BLaER1 (cell line): Measurements from ENCODE around the gene TRABD.
A peak's percentile ranks its signal among the peaks of the same experiment; 100 is the strongest.

Experiments used
- H3K27ac ChIP-seq: shearing (Covaris generic); formaldehyde crosslinking; 2 replicates; pipeline ENCODE4 v1.8.1; 2022
- H3K27me3 ChIP-seq: shearing (Covaris generic); formaldehyde crosslinking; 2 replicates; pipeline ENCODE4 v1.8.1; 2022
- H3K36me3 ChIP-seq: shearing (Covaris generic); formaldehyde crosslinking; 2 replicates; pipeline ENCODE4 v1.8.1; 2022
- H3K4me1 ChIP-seq: shearing (Covaris generic); formaldehyde crosslinking; 2 replicates; pipeline ENCODE4 v1.8.1; 2022
- H3K4me2 ChIP-seq: shearing (Covaris generic); formaldehyde crosslinking; 2 replicates; pipeline ENCODE4 v1.8.1; 2022
- H3K4me3 ChIP-seq: shearing (Covaris generic); formaldehyde crosslinking; 2 replicates; pipeline ENCODE4 v1.8.1; 2022
- H3K9ac ChIP-seq: shearing (Covaris generic); formaldehyde crosslinking; 2 replicates; pipeline ENCODE4 v1.8.1; 2022
- H3K9me3 ChIP-seq: shearing (Covaris generic); formaldehyde crosslinking; 2 replicates; pipeline ENCODE4 v1.8.1; 2022
- H4K20me1 ChIP-seq: shearing (Covaris generic); formaldehyde crosslinking; 2 replicates; pipeline ENCODE4 v1.8.1; 2022
- Cebpa-rat ChIP-seq: shearing (Covaris generic); IDR thresholded peaks from 2 replicates; pipeline ENCODE4 v1.8.1; 2022

Gene TRABD

DNA sequence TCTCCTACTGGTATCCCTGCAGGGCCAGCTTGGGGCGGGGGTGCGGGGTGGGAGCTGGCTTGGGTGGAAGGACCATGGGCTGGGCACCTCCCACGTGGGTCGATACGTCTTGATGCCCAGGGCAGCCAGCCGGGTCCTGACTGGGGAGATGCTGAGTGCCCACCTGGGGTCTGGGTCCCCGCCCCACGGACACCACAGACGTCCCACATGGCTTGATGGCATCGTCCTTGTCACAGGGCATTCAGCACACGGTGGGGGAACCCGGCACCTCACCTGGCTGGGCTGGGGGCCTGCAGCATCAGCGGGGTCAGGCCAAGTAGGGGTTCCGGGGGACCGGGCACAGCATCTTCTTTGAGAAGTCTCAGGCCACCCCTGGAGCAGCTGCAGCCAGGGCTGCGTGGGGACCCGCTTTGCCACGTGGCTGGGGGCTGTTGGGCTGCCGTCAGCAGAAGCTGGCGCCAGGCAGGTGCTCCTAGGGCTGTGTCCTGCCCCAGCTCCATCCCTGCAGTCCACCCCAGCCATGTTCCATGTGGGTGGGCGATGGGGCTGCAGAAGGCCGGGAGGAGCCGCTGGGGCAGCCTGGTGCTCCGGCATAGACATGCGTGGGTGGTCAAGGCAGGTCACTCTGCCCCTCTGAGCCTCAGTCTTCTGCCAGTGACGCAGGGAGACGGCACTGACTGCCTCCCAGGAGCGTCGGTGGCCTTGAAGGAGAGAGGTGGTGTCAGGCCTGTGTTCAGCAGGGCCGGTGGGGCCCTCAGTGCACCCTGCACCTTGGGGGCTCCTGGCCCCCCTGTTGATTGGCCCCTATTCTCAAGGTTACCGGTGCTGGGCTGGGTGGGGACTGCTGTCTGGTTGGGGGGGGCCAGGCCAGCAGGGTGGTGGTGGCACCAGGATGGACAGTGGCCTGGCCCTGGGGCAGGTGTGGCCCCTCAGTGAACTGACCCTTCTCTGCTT, 23.5 kb downstream of the TRABD start:
- H3K27ac ChIP-seq, result peak overlapping the region; percentile 46; the same call in 1 of the 2 replicates
- H3K36me3 ChIP-seq, result peaks cover 80% of the 10 kb centered on the region
- no peak for TF ChIP-seq Cebpa-rat

DNA sequence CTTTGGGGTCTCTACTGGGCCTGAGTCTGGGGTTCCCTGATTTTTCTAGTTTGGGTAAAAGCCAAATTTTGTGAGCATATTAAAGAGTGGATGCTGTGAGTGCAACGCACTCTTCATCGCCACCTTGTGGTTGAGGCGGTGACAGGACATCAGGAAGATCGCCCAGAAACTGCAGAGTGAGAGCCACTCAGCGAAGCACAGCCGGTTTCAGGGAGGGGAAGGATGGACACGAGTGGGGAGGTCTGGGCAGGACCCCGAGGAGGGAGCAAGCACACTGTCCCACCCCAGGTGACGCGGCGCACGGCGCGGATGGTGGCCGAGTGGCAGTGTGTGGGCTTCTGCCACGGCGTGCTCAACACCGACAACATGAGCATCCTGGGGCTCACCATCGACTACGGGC, 24.2 kb downstream of the TRABD start:
- no peaks in the 10 kb centered on the region for H3K27me3 ChIP-seq
- no peak for TF ChIP-seq Cebpa-rat
- H3K4me3 ChIP-seq, result no peak overlapping the region
- H3K4me1 ChIP-seq, result peaks cover 63% of the 10 kb centered on the region
- H3K9ac ChIP-seq, result no peak overlapping the region
- peak overlapping the region; percentile 79 for H3K4me2 ChIP-seq
- H3K27ac ChIP-seq, result 0 out of 2 replicates have a peak overlapping the region, but pooled peaks have one; percentile 6
- H4K20me1 ChIP-seq, result peaks cover 100% of the 10 kb centered on the region
- peaks cover 80% of the 10 kb centered on the region for H3K36me3 ChIP-seq
- no peaks in the 10 kb centered on the region for H3K9me3 ChIP-seq

More for the DNA sequence above, 23.5 kb downstream of the TRABD start:
- Histone ChIP-seq H3K9ac (no peak overlapping the region), H3K4me2 (peak overlapping the region; percentile 79), H3K4me1 (peaks cover 70% of the 10 kb centered on the region), H3K27me3 (no peaks in the 10 kb centered on the region), H3K4me3 (no peak overlapping the region), H3K9me3 (no peaks in the 10 kb centered on the region), H4K20me1 (peaks cover 100% of the 10 kb centered on the region)

DNA sequence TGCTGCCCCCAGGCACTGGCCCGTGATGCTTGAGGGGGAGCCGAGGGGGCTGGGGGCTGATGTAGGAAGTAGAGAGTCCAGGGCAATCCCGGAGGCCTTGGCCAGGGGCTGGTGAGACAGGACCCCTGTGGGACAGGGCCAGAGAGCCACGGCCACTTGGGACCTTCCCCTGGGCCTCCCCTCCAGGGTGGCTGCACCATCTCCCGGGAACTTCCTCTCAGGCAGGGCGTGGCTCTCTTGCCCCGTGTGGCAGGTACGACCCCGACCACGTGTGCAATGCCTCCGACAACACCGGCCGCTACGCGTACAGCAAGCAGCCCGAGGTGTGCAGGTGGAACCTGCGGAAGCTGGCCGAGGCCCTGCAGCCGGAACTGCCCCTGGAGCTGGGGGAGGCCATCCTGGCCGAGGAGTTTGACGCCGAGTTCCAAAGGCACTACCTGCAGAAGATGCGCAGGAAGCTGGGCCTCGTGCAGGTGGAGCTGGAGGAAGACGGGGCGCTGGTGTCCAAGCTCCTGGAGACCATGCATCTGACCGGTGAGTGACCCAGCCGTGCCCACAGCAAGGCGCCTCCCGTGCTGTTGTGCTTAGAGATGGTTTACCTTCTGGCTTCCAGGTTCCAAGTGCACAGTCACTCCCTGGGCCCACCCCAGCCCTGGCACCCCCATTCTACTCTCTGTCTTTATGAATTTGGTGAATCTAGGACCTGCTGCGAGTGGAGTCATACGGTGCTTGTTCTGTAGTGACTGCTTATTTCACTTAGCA, 24.8 kb downstream of the TRABD start:
- H3K36me3 ChIP-seq, result peaks cover 79% of the 10 kb centered on the region
- no peaks in the 10 kb centered on the region for H3K9me3 ChIP-seq
- H3K27me3 ChIP-seq, result no peaks in the 10 kb centered on the region
- H3K9ac ChIP-seq, result no peak overlapping the region
- no peak overlapping the region for H3K4me3 ChIP-seq
- no peak for TF ChIP-seq Cebpa-rat
- peaks cover 99% of the 10 kb centered on the region for H4K20me1 ChIP-seq
- H3K4me1 ChIP-seq, result peaks cover 56% of the 10 kb centered on the region
- H3K4me2 ChIP-seq, result peak overlapping the region; percentile 79; the same call in 1 of the 2 replicates
- 0 out of 2 replicates have a peak overlapping the region, but pooled peaks have one; percentile 6 for H3K27ac ChIP-seq

DNA sequence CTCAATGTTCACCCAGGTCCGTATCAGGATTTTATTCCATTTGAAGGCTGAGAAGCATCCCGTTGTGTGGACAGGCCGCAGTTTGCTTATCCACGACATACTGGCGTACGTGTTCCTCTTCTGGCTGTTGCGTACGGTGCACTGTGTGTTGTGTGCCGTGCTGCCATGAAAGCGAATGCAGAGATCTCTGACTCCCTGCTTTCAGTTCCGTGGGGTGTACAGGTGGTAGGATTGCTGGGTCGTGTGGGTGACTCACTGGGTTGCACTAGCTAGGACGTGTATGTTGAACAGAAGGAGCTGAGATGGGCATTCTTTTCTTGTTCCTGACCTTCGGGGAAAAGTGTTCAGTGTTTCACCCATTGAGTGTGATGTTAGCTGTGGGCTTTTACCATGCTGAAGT, 25.4 kb downstream of the TRABD start:
- Histone ChIP-seq H3K9ac (no peak overlapping the region), H3K4me2 (no peak overlapping the region), H3K27me3 (no peaks in the 10 kb centered on the region), H3K4me3 (no peak overlapping the region), H4K20me1 (peaks cover 99% of the 10 kb centered on the region), H3K27ac (no peak overlapping the region), H3K9me3 (no peaks in the 10 kb centered on the region), H3K36me3 (peaks cover 79% of the 10 kb centered on the region), H3K4me1 (peaks cover 50% of the 10 kb centered on the region)
- TF ChIP-seq Cebpa-rat, result no peak

DNA sequence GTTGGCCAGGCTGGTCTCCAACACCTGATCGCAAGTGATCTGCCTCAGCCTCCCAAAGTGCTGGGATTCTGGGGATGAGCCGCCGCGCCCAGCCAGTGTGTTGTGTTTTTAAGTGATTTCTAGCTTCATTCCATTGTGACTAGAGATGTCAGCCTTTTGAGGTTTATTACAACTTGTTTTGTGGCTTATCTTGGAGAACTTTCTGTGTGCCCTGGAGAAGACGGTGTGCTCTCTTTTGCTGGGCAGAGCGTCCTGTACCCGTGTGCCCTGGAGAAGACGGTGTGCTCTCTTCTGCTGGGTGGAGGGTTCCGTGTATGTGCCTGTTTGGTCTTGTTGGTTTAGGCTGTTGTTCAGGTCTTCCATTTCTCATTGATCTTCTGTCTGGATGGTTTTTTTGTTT, 27.6 kb downstream of the TRABD start:
- no peak for TF ChIP-seq Cebpa-rat
- Histone ChIP-seq H3K4me3 (no peak overlapping the region), H3K27ac (no peak overlapping the region), H4K20me1 (peaks cover 99% of the 10 kb centered on the region), H3K4me2 (no peak overlapping the region), H3K9ac (no peak overlapping the region), H3K27me3 (no peaks in the 10 kb centered on the region), H3K9me3 (no peaks in the 10 kb centered on the region), H3K36me3 (peaks cover 90% of the 10 kb centered on the region), H3K4me1 (peaks cover 49% of the 10 kb centered on the region)

DNA sequence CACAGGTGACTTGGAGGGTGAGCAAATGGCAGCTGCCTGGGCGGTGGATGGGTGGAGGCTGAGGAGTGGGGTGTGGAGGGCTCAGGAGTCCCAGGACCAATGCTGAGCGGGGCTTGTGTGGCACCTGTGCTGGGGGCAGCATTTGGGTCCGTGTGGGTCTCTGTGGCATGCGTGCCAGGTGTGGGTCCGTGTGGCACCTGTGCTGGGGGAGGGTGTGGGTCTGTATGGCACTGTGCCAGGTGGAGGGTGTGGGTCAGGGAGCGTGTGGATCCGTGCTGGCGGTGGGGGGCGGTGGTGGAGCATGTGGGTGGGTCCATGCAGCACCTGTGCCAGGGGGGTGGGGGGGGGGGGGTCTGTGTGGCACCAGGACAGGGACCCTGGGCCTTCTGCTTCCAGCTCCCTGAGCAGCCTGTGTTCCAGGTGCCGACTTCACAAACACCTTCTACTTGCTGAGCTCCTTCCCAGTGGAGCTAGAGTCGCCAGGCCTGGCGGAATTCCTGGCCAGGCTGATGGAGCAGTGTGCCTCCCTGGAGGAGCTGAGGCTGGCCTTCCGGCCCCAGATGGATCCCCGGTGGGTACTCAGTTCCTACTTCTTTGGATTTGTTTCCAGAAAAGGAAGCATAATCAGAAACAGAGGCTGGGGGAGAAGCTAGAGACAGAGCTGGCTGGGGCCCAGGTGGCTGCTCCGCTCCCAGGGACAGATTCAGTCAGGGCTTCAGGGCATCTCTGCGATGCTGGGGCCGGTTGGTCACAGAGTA, 29.8 kb downstream of the TRABD start:
- Histone ChIP-seq H3K4me2 (no peak overlapping the region), H3K27me3 (no peaks in the 10 kb centered on the region), H4K20me1 (peaks cover 99% of the 10 kb centered on the region), H3K9me3 (no peaks in the 10 kb centered on the region), H3K27ac (no peak overlapping the region), H3K36me3 (peaks cover 94% of the 10 kb centered on the region), H3K4me1 (peaks cover 49% of the 10 kb centered on the region), H3K4me3 (no peak overlapping the region), H3K9ac (no peak overlapping the region)
- no peak for TF ChIP-seq Cebpa-rat

DNA sequence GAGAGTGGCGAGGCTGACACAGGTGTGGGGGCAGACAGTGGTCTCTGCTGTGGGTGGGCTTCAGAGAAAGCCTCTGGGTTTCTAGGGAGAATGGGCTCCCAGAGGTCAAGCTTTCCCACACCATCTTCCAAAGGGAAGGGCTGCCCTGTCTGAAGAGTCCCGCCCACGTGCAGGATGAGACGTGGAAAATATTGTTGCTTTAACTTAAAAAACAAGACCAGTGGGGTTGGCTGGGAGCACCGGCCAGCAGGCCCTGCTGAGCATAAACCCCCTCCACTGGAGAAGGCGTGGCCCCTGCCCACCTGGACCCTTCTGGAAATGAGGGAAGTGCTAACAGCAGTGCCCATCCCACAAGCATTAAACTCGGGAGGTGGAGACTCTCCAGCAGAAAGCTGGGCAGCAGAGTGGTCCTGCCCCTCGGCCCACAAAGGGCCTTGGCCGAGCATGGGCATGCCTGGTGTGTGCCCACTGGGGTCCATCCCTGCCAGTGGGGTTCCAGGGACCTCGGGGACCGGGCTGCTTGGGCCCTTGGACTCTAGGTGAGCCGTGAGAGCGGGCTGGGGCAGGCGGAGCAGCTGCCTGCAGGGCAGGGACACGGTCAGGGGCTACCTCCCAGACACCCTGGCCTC, 30.5 kb downstream of the TRABD start:
- no peaks in the 10 kb centered on the region for H3K9me3 ChIP-seq
- peak overlapping the region; percentile 80; the same call in 1 of the 2 replicates for H3K4me2 ChIP-seq
- peaks cover 55% of the 10 kb centered on the region for H3K4me1 ChIP-seq
- no peak overlapping the region for H3K9ac ChIP-seq
- H3K36me3 ChIP-seq, result peaks cover 94% of the 10 kb centered on the region
- H3K27ac ChIP-seq, result no peak overlapping the region
- no peak overlapping the region for H3K4me3 ChIP-seq
- no peak for TF ChIP-seq Cebpa-rat
- no peaks in the 10 kb centered on the region for H3K27me3 ChIP-seq
- H4K20me1 ChIP-seq, result peaks cover 99% of the 10 kb centered on the region

DNA sequence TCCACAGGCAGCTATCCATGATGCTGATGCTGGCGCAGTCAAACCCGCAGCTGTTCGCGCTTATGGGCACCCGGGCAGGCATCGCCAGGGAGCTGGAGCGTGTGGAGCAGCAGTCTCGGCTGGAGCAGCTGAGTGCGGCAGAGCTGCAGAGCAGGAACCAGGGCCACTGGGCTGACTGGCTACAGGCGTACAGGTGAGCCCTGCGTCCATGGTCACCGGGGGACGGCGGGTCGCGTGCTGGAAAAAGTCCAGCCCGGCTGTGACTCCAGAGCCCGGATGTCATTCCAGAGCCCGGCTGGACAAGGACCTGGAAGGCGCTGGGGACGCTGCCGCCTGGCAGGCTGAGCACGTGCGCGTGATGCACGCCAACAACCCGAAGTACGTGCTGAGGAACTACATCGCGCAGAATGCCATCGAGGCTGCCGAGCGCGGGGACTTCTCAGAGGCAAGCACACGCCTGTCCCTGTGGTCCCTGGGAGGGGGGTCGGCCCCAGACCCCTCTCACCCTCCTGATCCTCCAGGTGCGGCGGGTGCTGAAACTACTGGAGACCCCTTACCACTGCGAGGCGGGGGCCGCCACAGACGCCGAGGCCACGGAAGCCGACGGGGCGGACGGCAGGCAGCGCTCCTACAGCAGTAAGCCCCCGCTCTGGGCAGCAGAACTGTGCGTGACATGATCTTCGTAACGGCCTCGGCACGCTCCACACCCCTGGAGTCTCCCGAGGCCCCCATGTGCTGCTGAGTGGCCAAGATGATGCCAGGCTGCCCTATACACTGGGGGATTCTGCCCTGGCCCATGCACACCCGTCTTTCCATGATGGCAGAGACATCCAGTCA, 31.2 kb downstream of the TRABD start:
- H3K27me3 ChIP-seq, result no peaks in the 10 kb centered on the region
- H3K4me1 ChIP-seq, result peaks cover 62% of the 10 kb centered on the region
- H3K4me3 ChIP-seq, result no peak overlapping the region
- peak overlapping the region; percentile 24; the same call in 1 of the 2 replicates for H3K9ac ChIP-seq
- TF ChIP-seq Cebpa-rat, result no peak
- H3K4me2 ChIP-seq, result peak overlapping the region; percentile 80
- no peak overlapping the region for H3K27ac ChIP-seq
- peaks cover 94% of the 10 kb centered on the region for H3K36me3 ChIP-seq
- peaks cover 99% of the 10 kb centered on the region for H4K20me1 ChIP-seq
- H3K9me3 ChIP-seq, result no peaks in the 10 kb centered on the region
